Right forelimb (tissue), 1 donor: Measurements from ENCODE around the gene LPP.

Experiments used
- DNase-seq: peaks from one replicate; pipeline ENCODE4 v3.0.0-alpha.2; 2018

The LPP gene

GRCh38 chr3:188170461-188171459, 16.8 kb downstream of the LPP start:
- DNase-seq = no peak

DNA sequence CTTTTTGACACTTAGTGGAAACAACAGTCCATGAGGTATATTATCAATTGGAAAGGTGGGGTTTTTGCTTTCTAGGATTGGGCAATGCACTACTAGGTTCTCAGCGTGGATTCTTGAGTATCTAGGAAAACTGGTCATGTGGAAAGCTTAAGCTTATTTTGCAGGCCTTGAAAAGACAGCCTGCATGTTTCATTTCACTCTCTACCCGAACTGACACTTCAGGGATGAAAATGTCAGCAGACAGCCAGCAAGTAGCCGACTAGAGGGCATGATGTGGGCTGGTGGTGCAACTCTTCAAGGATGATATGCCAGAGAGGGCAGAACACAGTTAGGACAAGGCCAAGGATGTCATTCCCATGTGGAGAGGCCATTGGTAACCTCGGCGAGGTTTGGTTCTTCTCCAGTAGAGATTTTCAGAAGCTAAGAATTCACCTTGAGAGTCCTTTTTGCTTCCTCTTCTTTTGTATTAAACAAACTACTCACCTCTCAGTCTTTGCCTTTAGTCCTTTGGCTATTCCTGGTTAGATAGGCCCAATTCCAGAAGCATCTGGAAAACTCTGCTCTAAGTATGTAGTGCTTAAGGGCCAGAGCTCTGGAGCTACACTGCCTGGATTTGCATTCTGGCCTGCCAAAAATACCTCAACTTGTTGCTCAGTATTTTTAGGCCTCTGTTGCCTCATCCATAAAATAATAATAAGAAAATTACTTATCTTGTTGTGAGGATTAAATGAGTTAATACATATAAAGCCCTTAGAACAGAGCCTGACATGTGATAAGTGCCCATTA, 17.9 kb downstream of the LPP start:
- DNase-seq = no peak

DNA sequence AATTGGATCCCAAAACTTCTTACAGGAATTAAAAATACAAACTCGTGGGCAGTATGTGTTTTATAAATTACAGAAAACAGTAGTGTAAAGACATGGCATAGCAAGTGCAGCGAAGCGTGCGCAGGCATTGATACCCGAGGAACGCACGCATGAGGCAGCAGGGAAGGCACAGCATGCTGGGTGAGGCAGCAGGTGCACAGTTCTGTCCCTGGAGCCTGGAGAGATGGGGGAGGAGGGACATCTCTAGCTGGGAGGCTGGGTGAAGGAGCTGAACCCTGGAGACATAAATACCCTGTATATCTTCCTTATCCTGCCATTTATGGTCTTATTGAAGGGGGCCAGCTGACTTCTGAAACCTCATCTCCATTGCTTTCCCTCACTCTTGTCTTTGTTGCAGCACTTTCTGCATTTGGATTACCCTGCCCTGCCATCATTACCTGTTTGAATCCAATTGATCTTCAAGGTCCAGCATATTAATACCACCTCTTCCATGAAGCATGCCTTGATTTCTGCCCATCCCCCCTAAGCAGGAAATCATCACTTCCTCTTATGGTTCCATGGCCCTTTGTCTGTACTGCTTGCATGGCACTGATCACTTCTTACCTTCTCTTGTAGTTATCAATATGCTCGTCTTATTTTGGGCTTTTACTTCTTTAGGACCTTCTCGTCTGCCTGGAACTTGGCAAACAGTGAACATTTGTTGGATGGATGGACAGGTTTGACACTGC, 20.5 kb downstream of the LPP start:
- DNase-seq = no peak

GRCh38 chr3:188176476-188176875, 22.5 kb downstream of the LPP start:
- DNase-seq = no peak

DNA sequence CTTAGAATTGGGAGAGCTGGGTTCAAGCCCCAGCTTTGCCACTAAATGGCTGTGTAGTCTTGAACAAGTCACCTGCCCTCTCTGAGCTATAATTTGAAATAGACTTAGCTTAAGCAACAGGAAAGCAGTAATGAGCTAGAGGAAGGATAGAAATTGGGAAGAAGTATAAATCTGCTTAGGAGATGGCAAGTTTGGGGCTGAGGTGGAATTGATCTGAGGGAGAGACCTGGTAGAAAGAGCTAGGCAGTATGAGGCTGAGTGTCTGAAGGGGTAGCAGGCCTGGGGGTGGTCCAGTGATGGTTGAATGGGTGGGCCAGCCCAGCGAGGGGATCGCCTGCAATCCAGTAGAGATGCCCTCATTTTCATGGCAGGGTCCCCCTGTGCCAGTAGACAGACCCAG, 22.9 kb downstream of the LPP start:
- DNase-seq = no peak

DNA sequence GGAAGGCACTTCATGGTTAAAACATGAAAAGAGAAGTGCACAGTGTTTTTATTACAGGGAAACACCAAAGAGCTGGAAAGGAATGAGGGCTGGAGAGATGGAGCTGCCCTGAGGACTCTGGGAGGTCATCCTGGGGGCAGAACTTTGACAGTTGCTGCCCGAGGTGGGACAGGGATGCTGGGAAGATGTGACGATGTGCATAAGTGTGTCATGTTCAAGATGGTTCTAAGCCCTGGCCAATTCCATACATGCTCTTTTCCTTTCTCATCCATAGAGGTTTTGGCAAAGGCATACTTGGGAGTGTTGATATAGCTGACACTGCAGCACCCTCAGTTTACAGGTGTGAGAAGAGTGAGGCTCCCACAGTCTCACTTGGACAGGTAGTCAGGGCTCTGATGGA, 23.8 kb downstream of the LPP start:
- DNase-seq = no peak

- DNase-seq = no peak
Observed at GRCh38 chr3:188178293-188178936, 24.5 kb downstream of the LPP start.

GRCh38 chr3:188179006-188179966, 25.3 kb downstream of the LPP start:
- peak; percentile 77 for DNase-seq

DNA sequence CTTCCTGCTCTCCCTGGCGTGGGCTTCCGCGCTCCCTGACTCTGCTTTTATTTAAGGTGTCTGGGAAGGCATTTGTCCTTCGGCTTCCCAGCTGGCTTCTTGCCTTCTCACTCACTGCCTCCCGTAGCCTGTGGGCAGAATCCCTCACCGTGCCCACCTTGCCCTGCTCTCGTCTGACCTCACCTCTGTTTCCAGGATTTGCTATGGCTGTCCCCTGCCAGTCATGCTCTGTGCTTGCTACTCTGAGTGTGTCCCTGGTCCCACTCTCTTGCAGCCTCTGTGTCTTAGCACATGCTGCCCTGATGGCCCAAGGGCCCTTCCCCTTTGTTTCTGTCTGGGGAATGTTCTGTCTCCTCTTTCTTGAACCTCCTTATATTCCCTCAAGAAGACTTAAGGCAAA, 26.2 kb downstream of the LPP start:
- DNase-seq = no peak

GRCh38 chr3:188183452-188183851, 29.5 kb downstream of the LPP start:
- DNase-seq = no peak

DNA sequence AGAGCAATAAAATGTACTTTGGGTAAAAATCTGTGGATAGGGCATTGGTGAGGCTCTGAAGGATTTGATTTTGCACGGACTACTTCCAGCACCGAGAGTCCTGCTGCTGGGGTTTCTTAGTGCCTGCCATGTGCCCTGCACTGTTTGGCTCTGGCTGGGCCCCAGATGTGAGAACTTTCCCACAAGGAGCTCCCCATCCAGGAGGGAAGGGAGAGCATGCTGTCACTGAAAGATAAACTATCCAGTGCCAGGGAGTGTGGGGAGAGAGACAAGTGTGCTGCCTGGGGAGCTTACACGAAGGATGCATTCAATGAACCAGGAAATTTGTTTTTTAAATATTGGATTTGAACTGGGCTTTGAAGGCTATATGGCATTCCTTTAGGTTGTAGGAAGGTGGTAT, 30.2 kb downstream of the LPP start:
- no peak for DNase-seq

GRCh38 chr3:188184649-188185048, 30.7 kb downstream of the LPP start:
- DNase-seq = no peak

GRCh38 chr3:188185717-188186251, 31.8 kb downstream of the LPP start:
- DNase-seq = no peak

- DNase-seq = no peak
Observed at GRCh38 chr3:188187053-188187452, 33.1 kb downstream of the LPP start.

- DNase-seq = no peak
Observed at GRCh38 chr3:188188911-188189310, 35.0 kb downstream of the LPP start.

- no peak for DNase-seq
Observed at GRCh38 chr3:188191460-188191859, 37.5 kb downstream of the LPP start.

DNA sequence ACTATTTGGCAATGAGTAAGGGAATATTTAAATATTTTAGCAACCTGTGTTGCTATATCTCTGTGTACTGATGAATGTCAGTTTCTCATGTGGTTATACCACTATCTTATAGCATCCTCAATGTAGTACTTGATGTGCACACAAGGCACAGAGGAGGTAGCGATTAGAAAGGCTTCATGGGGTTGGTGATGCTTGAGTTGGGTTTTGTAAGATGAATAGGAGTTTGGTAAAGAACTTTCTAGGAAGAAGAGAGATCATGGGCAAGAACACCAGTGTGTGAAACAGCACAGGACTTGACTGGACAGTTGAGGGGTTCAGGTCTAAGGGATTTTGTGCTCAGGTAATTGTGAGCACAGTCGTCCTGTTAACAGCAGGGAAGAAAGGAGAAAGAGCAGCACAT, 38.1 kb downstream of the LPP start:
- no peak for DNase-seq

DNA sequence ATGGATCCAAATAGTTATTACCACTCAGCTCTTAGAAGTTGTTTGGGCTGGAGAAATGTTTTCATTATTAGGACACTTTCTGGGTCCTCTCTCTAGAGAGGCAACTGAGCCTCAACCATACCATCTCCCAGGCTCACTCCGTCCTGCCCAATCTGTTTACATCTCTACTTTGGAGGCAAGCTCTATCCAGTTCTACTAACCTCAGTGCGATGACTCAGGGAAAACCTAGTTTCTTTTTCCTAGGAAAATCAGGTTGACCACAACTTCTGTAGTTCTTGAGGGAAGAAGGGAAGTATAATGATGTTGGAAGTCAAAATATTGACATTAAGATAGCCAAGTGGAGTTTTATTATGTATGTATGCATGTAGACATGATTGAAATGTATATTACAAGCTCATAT, 40.4 kb downstream of the LPP start:
- DNase-seq = no peak

- no peak for DNase-seq
Observed at GRCh38 chr3:188196232-188196990, 42.5 kb downstream of the LPP start.

DNA sequence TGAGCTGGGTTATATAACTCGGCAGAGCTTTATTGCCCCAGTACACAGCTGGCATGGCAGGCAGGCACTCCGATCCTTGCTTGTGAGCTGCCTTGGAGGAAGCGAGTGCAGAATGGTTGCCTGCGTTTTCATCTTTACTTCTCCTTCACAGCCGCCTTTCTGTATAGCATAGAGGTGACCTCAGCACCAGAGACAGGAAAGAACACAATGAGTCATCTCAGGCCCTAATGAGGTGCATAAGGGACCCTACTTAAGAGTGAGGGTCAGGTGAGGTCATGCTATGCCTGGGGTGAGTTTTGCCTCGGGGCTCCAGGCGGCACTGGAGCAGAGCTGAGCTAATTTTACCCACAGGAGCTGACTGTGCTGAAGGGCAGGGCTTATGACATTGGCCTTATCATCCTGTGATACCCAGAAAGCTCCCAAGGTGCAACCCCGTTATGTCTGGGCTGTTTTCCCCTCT, 43.5 kb downstream of the LPP start:
- no peak for DNase-seq
